Neural crest cell (in vitro differentiated cells): ENCODE results near the gene OSBPL2. TPM values are rescaled to one million over a fixed set of nuclear protein-coding genes. Genes with fewer than 3 reads are reported as not detected.

Source experiments
- DNase-seq: peaks from one replicate; pipeline ENCODE4 v3.0.0; 2021; ENCODE audit warnings: low read depth, mixed read lengths, low spot score
- H3K27ac Mint-ChIP-seq: one replicate; pipeline ENCODE4 v1.8.0; 2021; ENCODE audit warnings: mild to moderate bottlenecking, mixed read lengths; ENCODE audit not compliant: unreplicated experiment
- H3K27me3 Mint-ChIP-seq: 2 replicates; pipeline ENCODE4 v1.8.0; 2021; ENCODE audit warnings: low read depth, mild to moderate bottlenecking, mixed read lengths
- H3K36me3 Mint-ChIP-seq: 2 replicates; pipeline ENCODE4 v1.8.0; 2021; ENCODE audit warnings: low read depth, mild to moderate bottlenecking, mixed read lengths
- H3K4me1 Mint-ChIP-seq: 2 replicates; pipeline ENCODE4 v1.8.0; 2021; ENCODE audit warnings: mixed read lengths
- H3K4me3 Mint-ChIP-seq: one replicate; pipeline ENCODE4 v1.8.0; 2021; ENCODE audit warnings: mild to moderate bottlenecking, mixed read lengths
- H3K9me3 Mint-ChIP-seq: 2 replicates; pipeline ENCODE4 v1.8.0; 2021; ENCODE audit warnings: mixed read lengths
- CTCF ChIP-seq: fragments of 200-600 bp; sonication (generic); conservative IDR thresholded peaks from 2 replicates; pipeline ENCODE4 v1.5.0; 2021; ENCODE audit warnings: antibody characterized with exemption, mild to moderate bottlenecking
- total RNA-seq: library from RNA; stranded (reverse); gene quantifications from 2 replicates; pipeline ENCODE4 v1.2.1, GENCODE V29; 2021

The OSBPL2 gene
- total RNA-seq, 1 donor from 2014 or later = 33.1 TPM

GRCh38 chr20:62244644-62245108 is 6.4 kb downstream of the OSBPL2 start:
- no peaks in the 10 kb centered on the region for H3K36me3 Mint-ChIP-seq
- no peak for DNase-seq
- no peak for TF ChIP-seq CTCF
- H3K4me1 Mint-ChIP-seq = peaks cover 23% of the 10 kb centered on the region
- no peak overlapping the region for H3K27ac Mint-ChIP-seq
- H3K27me3 Mint-ChIP-seq = no peaks in the 10 kb centered on the region
- H3K4me3 Mint-ChIP-seq = no peak overlapping the region
- H3K9me3 Mint-ChIP-seq = no peaks in the 10 kb centered on the region

- no peak for TF ChIP-seq CTCF
- DNase-seq = no peak
- H3K4me1 Mint-ChIP-seq = peaks cover 21% of the 10 kb centered on the region
These were observed 7.6 kb downstream of the OSBPL2 start for GRCh38 chr20:62245911-62246280.

GRCh38 chr20:62246431-62246830 is 8.1 kb downstream of the OSBPL2 start:
- H3K27ac Mint-ChIP-seq = peak overlapping the region; percentile 62
- H3K4me3 Mint-ChIP-seq = no peak overlapping the region
- peaks cover 19% of the 10 kb centered on the region for H3K4me1 Mint-ChIP-seq
- no peaks in the 10 kb centered on the region for H3K36me3 Mint-ChIP-seq
- TF ChIP-seq CTCF = no peak
- no peaks in the 10 kb centered on the region for H3K9me3 Mint-ChIP-seq
- DNase-seq = no peak
- no peaks in the 10 kb centered on the region for H3K27me3 Mint-ChIP-seq

More at GRCh38 chr20:62245911-62246280, 7.6 kb downstream of the OSBPL2 start:
- Mint-ChIP-seq H3K36me3 (no peaks in the 10 kb centered on the region), H3K9me3 (no peaks in the 10 kb centered on the region), H3K27me3 (no peaks in the 10 kb centered on the region), H3K27ac (no peak overlapping the region), H3K4me3 (no peak overlapping the region)

- no peaks in the 10 kb centered on the region for H3K9me3 Mint-ChIP-seq
- no peaks in the 10 kb centered on the region for H3K36me3 Mint-ChIP-seq
- peak overlapping the region; percentile 67 for H3K27ac Mint-ChIP-seq
- H3K4me1 Mint-ChIP-seq = peaks cover 13% of the 10 kb centered on the region
- no peak overlapping the region for H3K4me3 Mint-ChIP-seq
- TF ChIP-seq CTCF = no peak
- DNase-seq = no peak
- H3K27me3 Mint-ChIP-seq = no peaks in the 10 kb centered on the region
These were observed 8.7 kb downstream of the OSBPL2 start for GRCh38 chr20:62246872-62247652.

- H3K27ac Mint-ChIP-seq = no peak overlapping the region
- H3K9me3 Mint-ChIP-seq = no peaks in the 10 kb centered on the region
- no peaks in the 10 kb centered on the region for H3K27me3 Mint-ChIP-seq
- TF ChIP-seq CTCF = no peak
- peaks cover 9% of the 10 kb centered on the region for H3K4me1 Mint-ChIP-seq
- H3K36me3 Mint-ChIP-seq = no peaks in the 10 kb centered on the region
- no peak for DNase-seq
- no peak overlapping the region for H3K4me3 Mint-ChIP-seq
These were observed 10.7 kb downstream of the OSBPL2 start for GRCh38 chr20:62248890-62249560.
